DMS79 treated with DMSO at 0.1 percent for 48 hours (cell line): ENCODE data around the gene MADD.

ENCODE experiments used
- DNase-seq: peaks from one replicate; lab custom pipeline; 2025; lab: John Stamatoyannopoulos, UW

The MADD gene

GRCh38 chr11:47338396-47339241 is 68.7 kb downstream of the MADD start:
- DNase-seq: no peak

GRCh38 chr11:47340010-47340409 is 70.1 kb downstream of the MADD start:
- DNase-seq: no peak

- no peak for DNase-seq
These were observed 71.2 kb downstream of the MADD start for GRCh38 chr11:47340980-47341775.

- DNase-seq: no peak
These were observed 72.3 kb downstream of the MADD start for GRCh38 chr11:47342036-47342803.

GRCh38 chr11:47342854-47343253 is 72.9 kb downstream of the MADD start:
- no peak for DNase-seq

GRCh38 chr11:47345890-47346563 is 76.1 kb downstream of the MADD start:
- DNase-seq: no peak

GRCh38 chr11:47347137-47347536 is 77.2 kb downstream of the MADD start:
- DNase-seq: no peak

- DNase-seq: no peak
These were observed 78.3 kb downstream of the MADD start for GRCh38 chr11:47348131-47348802.

- no peak for DNase-seq
These were observed 78.9 kb downstream of the MADD start for GRCh38 chr11:47348859-47349258.

GRCh38 chr11:47349521-47350095 is 79.7 kb downstream of the MADD start:
- DNase-seq: no peak

GRCh38 chr11:47350315-47350714 is 80.4 kb downstream of the MADD start:
- DNase-seq: no peak

- no peak for DNase-seq
These were observed 81.5 kb downstream of the MADD start for GRCh38 chr11:47351156-47352126.

- no peak for DNase-seq
These were observed 82.6 kb downstream of the MADD start, which contains the start of gene MYBPC3 for GRCh38 chr11:47352556-47352955. Gene MYBPC3 (minus strand): TSS chr11:47352702. CDS start chr11:47352647, 55 bp downstream.

GRCh38 chr11:47353978-47354774 is 84.2 kb downstream of the MADD start:
- DNase-seq: no peak

GRCh38 chr11:47354913-47355282 is 85.0 kb downstream of the MADD start:
- DNase-seq: no peak

GRCh38 chr11:47355283-47356128 is 85.6 kb downstream of the MADD start:
- peak; percentile 93 for DNase-seq

- no peak for DNase-seq
These were observed 86.4 kb downstream of the MADD start for GRCh38 chr11:47356129-47356997.
